Measurements from ENCODE around the gene SPOCK1.
"Not testable (repeated sequence)": the region's sequence is repeated elsewhere in the genome, so short reads cannot be mapped to it uniquely, and the experiment has no call there.

The SPOCK1 gene

DNA sequence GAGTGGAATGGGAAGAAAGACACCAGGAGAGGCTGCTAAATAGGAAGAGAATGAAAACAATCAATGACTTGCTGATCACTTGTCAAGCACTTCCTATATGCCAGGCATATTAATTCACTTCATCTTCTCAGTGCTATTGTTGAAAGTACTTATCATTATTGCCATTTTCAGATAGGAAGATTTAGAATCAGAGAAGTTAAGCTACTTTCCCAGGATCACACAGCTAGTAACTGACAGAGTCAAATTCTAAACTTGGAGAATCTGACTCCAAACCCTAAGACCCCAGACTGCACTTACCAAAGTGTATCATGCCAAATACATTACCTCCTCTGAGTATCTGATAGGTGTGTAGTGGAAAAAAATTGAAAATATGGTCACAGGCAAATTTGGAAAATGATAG lies 236.3 kb downstream of the SPOCK1 start:
- no peak for DNase-seq (ENCODE audit: low read depth)

DNA sequence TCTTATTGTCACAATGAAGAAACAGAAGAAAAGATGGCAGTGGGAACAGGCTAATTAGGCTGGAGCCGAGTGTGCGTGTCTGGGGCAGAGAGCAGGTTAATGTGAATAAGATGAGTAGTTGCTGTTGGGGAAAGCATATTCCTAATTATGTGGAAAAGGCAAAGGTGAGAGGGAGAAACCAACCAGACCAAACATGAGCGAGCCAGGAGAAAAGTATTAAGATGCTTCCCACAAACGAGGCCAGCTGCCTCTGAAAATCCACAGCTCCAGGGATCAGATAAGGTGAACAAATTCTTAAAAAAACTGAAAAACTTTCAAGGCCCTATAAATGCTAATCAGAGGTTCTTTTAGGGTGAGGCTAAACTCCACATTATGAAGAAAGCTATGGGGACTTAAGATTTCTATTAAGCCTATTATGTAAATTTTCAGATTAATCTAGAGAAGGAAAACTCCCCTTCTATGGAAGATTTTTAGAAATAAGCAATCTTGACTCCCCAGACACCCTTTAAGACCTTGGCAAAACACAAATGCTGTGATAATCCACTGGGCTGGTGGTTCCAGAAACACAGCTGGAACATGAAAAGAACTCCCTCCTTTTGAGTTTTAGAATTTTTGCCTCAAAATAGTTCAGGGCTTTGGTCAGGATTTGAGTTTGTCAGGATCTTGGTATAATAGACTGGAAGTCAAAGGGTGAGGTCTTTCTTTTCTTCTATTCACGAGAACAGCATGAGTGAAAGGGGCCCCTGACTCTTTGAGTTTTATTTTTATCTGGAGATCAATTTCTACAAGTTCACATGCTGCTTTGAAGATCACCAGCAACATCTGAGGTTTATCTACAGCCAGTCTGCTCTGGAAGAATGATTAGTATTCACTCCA lies 238.1 kb downstream of the SPOCK1 start:
- no peak for DNase-seq (ENCODE audit: low read depth)

DNA sequence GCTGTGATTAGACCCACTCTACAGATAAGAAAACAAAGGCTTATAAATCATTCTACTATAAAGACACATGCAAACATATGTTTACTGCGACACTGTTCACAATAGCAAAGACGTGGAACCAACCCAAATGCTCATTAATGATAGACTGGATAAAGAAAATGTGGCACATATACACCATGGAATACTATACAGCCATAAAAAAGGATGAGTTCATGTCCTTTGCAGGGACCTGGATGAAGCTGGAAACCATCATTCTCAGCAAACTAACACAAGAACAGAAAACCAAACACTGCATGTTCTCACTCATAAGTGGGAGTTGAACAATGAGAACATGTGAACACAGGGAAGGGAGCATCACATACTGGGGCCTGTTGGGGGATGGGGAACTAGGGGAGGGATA lies 240.0 kb downstream of the SPOCK1 start:
- not testable (repeated sequence) for DNase-seq (ENCODE audit: low read depth)

DNA sequence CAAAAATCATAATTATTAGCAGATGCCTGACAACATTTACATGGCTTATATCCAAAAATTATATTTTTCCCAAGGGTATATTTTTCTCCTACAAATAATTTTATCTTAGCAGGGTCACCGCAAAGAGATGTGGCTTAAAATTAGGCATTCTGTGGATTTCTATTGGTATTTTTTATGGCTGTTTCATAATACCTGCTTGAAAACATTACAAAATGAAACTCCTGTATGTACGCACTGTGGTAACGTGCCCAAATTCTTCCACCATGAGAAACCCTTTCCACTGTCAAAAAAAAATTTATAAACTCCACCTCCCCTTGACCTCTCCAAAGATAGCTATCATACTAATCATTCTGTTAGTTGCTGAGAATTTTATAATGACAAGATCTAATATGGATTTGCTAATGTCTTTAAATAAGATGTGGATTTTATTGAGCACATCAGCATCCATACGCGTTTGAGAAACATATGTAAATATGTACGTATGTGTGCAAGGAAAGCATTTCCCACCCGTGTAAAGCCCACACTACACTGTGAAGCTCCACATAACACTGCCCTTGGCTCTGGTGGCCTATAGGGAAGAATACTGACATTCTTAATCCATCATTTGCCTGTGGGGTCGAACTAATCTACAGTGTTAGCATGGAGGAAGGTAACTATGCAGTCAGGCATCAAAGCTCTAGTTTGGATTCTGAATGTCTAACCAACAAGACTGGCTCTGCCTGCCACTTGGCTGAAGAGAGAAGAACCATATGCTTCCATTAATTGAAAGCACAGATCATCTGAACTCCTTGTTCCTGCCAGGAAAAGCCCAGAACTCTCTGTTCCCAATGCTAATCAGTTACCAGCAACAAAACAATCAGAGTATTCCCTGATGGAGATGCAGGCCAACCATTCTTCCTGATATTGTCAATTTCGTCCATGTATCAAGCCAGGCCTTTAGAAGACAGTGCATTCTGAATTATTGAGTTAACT lies 244.7 kb downstream of the SPOCK1 start:
- DNase-seq (ENCODE audit: low read depth): no peak

DNA sequence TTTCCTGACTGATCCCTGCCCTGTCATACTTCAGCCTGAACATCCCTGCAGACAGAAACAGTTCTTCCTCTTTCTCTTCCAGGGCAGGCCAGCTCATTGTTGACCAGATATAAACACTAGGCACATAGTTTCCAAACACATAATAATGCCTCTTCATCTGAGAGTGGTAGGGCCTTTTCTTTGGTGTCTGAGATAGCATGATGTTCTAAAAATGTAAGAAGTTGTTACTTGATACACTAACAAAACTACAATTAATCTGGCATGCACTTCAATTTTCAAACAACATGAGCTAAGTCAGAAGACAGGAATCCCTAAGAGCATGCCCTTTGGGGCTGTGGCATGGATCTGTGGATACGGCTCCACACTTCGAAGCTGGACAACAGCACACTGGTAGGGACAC lies 246.6 kb downstream of the SPOCK1 start:
- DNase-seq (ENCODE audit: low read depth): no peak

DNA sequence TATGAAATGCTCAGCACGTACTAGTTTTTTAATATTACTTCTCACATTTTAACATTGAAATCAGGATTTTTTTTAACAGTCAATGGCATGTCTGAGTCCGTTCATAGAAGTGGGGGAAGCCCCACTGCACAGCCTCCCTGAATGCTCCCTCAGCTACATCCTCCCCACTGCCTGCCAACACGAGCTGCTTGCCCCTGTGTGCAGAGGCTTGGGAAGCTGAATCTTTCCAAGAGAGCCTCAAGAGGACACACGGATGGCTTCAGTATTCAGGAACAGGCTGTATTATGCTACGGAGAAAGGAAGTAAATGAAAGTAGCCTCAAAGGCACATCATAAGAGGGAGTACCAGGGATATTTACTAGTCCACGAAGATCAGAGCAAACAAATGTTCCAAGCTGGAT lies 248.7 kb downstream of the SPOCK1 start:
- DNase-seq (ENCODE audit: low read depth): no peak

DNA sequence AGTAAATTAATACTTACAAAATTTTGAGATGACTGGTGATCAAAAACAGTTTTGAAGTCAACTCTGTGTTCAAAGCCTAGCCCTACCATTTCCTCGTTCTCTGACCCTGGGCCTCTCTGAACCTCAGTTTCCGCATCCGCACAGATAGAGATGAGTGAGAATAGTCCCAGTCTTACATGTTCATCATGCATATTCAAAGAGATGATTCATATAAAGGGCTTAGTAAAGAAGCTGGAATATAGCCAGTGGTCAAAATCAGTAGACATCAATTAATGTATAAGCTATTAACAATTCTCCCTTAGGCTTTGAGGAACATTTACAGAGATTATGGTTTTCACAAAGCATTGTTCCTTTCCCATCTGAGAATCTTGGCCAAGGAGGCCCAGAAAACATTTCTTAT lies 250.6 kb downstream of the SPOCK1 start:
- no peak for DNase-seq (ENCODE audit: low read depth)

DNA sequence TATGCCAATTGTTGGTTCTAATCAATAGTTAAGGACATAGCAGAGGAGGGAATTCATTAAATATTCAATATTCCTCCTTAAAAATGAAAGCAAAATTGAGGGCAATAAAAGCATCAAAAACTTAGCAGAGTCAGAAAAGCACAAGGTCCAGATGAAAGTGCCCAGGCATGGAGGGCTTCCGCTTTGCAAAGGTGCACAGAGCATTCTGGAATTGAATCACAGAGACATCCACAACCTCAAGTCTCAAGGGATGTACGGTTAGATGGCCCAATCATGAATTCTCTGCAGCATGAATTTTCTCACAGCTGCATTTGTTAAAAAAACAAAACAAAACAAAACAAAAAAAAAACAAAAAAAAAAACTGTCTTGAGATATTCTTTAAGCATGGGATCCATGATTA lies 253.7 kb downstream of the SPOCK1 start:
- DNase-seq (ENCODE audit: low read depth): no peak

DNA sequence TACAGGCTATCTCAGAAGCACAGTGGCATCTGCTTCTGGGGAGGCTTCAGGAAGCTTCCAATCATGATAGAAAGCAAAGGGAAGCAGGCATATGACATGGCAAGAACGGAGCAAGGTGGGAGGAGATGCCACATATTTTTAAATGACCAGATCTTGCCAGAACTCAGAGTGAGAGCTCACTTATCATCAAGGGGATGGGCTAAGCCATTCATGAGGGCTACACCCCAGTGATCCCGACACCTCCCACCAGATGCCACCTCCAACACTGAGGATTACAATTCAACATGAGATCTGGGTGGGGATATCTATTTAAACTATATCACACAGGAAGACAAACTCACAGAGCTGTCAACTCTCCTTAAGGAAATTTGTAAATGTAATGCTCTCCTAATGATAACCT lies 258.8 kb downstream of the SPOCK1 start:
- no peak for DNase-seq (ENCODE audit: low read depth)

DNA sequence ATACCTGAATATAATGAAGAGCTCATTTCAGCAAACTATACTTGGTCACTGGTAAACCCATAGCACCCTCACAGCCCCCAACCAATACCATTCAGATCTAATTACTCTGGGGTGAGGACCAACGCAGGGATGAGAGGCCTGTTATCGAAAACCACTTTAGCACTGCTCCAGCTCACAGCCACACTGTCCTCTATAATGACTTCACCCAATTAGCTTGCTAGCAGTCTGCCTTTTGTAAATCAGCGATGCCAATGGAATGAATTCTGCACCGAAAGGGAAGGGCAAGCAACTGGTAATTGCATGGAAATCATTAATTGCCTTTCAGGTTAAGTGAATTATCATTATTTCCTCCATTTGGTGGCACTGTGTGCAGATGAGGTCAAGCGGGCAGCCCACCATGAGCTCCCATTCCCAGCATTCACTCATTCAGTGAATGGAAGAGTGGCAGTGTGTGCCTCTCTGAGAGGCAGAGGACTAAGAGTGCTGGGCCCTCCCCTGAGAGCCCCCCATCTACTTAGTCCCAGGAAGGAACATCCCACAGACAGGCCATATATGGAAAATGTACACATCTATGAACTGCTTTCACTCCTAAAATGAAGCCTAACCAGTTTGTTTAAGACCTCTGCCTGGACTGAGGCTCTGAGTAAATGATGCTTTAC lies 262.1 kb downstream of the SPOCK1 start:
- no peak for DNase-seq (ENCODE audit: low read depth)

DNA sequence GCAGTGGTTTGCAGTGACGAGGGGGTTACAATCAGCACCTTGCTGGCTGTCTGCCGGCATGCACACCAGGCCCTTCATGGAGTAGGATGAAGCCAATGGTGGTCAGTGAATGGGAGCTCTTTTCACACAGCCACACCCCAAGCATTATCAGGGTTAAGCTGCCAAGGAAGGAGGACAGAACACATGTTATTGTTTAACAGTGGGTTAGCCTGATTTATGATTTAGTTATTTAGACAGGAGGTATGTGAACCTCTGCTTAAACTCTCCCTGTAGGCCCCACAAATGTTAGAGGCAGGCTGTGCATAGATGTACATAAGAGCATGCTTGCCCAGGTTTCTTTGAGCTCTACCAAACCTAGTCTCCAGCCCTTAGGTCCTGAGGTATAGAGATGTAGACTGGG lies 262.9 kb downstream of the SPOCK1 start:
- no peak for DNase-seq (ENCODE audit: low read depth)

DNA sequence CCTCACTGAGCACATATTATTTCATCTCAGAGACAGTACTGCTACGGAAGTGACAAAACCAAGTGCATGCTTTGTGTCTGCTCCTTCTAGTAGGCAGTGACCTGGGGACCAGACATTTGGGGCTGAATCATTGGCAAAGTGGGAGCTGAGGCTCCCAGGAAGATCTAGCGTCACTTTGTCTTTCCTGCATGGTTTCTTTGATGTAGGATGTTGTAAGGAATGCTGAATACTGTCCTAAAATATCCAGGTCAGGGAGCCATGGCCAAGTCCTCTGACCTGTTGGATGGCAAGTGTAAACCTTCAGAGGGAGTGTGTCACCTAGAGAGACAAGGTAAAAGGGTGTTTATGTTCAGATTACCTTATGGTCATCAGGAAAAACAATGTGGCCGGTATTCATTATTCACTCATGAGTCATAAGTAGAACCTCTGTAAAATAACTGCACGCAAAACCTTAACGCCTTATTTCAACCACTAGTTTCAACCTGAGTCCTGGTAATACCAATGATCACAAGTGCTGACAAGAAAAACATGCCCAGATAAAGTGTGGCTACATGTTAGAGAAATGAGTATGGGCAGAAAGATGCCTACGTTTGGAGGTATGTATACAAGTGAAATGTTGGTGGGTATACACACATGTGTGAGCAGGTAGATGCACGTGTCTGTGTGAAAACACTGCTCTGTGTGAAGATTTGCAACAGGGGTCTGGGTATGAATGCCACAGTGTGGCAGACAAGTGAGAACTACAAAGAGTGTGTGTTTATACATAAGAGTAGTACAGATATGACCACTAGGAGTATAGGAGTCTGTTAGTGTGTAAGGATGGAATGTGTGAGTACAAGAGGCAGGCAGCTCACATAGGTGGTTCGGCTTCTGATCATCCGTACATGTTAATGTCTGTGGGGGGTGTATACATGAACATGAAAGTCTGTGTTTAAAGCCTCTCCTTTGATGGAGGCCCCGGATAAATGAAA lies 263.9 kb downstream of the SPOCK1 start:
- no peak for DNase-seq (ENCODE audit: low read depth)

DNA sequence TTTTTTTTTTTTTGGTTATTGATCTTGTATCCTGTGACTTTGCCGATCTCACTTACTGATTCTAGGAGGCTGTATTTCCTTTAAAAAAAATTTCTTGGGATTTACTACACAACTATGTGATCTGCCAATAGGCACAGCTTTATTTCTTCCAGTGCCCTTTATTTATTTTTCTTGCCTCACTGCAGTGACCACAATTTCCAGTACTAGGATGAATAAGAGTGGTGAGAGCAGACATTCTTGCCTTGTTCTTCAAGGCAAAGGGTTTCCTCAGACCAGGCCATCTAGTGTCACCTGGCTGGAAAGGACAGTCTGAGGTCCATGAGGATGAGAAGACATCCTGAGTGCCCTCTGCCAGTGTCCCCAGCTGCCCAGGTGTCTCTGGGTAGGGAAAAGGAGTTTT lies 265.4 kb downstream of the SPOCK1 start:
- DNase-seq (ENCODE audit: low read depth): no peak

DNA sequence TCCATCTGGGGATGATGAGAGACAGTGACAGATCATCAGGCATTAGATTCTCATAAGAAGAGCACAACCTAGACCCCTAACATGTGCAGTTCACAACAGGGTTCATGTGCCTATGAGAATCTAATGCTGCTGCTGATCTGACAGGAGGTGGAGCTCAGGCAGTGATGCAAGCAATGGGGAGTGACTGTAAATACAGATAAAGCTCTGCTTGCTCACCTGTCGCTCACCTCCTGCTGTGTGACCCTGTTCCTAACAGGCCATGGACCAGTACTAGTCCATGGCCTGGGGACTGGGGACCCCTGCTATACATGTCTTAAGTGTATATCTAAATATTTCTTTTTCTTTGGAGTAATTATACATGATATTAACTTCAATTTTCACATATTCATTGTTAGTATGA lies 265.8 kb downstream of the SPOCK1 start:
- not testable (repeated sequence) for DNase-seq (ENCODE audit: low read depth)

DNA sequence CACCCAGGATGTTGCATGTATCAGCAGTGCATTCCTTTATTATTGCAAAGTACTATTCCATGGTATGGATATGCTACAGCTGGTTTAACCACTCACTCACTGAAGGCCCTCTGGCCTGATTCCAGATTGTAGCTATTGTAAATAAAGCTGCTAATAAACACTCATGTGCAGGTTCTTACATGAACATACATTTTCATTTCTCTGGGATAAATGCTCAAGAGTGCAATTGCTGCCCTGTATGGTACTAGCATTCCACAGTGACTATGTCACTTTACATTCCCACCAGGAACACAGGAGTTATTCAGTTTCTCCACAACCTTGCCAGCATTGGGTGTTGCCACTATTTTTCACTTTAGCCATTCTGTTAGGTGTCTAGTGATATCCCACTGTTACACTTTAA lies 267.6 kb downstream of the SPOCK1 start:
- no peak for DNase-seq (ENCODE audit: low read depth)

DNA sequence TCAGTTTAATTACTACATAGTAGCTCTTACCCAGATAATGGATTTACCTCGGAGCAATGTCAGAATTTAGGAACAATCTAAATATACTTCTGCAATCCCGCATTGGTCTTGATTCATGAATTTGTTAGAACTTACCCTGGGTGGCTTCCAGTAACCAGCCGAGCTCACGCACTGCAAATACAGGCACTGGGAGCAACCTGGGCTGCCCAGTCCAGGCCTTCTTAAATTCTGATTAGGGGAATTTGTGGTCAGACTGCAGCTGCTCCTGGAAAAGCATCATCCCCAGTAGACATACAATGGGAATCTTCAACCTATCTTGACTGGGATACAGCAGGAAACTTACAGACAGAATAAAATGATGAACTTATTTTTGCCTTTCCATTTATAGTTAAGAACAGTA lies 270.3 kb downstream of the SPOCK1 start:
- no peak for DNase-seq (ENCODE audit: low read depth)

DNA sequence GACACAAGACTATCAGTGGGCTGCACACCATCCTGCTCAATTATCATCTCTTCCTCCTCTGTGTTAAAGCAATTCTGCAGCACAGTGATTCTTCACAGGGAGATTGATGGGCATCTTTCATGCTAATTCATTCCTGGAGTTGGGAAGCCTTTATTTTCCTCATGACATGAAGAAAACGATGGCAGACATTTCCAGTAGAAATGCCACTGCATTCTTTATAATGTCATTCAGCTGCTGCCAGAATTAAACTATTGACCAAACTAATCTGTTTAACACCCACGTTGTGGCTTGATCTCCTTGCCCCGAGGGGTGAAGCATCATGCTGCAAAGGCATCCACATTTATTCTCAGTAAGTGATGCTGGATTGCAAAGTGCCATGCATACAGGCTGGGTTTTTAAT lies 273.0 kb downstream of the SPOCK1 start:
- DNase-seq (ENCODE audit: low read depth): no peak

DNA sequence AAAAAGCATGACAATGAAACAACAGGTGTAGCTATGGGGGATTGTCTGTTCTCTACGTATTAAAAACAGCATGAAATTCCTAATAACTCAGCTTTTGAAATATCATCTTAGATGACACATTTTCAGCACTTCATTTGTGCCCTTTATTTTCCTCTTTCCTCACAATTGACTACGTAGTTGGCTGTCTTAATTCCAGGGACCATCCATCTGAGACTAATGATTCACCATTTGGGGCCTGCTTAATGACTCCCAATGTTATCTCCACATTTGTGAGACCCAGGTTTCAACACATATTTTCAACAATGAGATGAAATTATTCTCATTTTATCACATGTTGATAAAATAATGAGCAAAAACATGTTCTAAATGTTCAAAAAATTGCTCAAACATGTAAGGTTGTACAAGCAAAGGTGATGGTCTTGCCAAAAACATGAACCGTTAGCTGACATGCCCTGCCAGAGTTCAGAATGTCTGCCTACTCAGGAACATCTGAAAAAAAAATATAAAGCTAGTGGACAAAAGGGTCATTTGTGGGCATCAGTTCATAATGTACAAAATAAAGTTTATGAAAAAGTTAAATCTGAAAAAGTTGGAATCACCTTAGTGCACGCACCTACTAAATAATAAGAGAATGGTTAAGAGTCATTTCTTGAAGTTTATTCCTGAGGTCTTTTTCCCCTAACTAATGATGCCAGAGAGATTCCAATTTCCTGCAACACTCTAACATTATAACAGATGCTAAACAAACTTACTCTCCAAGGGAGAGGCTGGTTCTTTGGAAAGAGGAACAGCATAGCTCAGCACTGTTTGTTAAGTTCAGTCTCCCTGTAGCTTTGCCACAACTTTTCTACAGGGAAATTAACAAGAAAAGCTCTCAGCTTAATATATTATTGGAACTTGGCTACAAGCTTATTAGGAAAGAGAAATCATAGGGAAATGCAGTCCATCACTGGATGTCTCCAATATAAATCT lies 275.5 kb downstream of the SPOCK1 start:
- DNase-seq (ENCODE audit: low read depth): no peak

DNA sequence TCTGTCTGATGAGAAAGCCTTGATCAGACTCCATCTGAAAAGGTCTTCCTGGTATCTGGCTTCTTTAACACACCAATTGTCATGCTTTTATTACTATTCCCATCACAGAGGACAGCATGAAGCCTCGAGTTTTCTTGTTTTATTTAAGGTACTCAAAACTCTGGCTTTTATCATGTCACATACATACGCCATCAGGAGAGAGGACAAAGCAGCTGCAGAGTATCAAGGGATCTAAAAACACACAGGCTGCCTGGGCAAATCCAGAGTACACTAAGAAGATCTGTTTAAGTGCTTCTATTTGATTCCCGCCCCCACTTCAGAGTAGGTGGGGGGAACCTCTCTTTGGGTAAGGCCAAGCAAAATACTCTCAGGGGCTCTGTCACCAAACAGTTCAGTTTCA lies 277.2 kb downstream of the SPOCK1 start:
- no peak for DNase-seq (ENCODE audit: low read depth)

DNA sequence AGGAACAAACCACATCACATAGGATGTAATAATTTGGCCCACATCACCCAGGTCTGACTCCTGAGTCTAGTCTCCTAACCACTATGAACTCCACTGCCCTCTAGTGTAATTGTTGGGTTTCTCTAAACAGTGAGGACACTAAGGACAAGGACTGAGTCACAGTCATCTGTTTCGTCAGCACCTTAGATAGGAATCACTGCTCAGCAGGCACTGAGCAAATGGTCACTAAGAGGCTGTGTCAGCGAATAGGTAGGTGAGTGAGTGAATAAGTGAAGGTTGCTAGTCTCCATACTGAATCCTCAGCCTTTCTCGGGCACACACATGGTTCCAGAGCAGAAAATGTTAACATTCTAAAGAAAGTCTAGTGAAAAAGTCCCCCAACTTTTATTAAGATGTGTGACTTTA lies 278.6 kb downstream of the SPOCK1 start:
- DNase-seq (ENCODE audit: low read depth): no peak

Data from stimulated activated CD8-positive, alpha-beta memory T cell treated with anti-CD3 and anti-CD28 coated beads, Interleukin-7, amount 100 ng/mL, for 24 hours (primary cell).